MM.1S (cell line): ENCODE data around the gene PSAPL1.

Source experiments
- DNase-seq: peaks from one replicate; pipeline ENCODE4 v3.0.0-alpha.2; 2015
- H2AFZ ChIP-seq: fragments of 300-600 bp; sonication (generic); 2 replicates; pipeline ENCODE4 v1.6.0; 2016; ENCODE audit warnings: antibody characterized with exemption, low read length
- H3F3A ChIP-seq: fragments of 300-600 bp; sonication (generic); 2 replicates; pipeline ENCODE4 v1.6.1; 2016; ENCODE audit warnings: mild to moderate bottlenecking, antibody characterized with exemption, low read length, moderate library complexity, mixed read lengths; ENCODE audit not compliant: insufficient read depth
- H3K27ac ChIP-seq: fragments of 300-600 bp; sonication (generic); 2 replicates; pipeline ENCODE4 v1.5.1; 2016; ENCODE audit warnings: mild to moderate bottlenecking, low read length
- H3K27me3 ChIP-seq: fragments of 300-600 bp; sonication (generic); replicated peaks from 2 replicates; pipeline ENCODE4 v1.6.0; 2016; ENCODE audit warnings: low read length; ENCODE audit not compliant: insufficient read depth
- H3K36me3 ChIP-seq: fragments of 300-600 bp; sonication (generic); replicated peaks from 2 replicates; pipeline ENCODE4 v1.6.1; 2016; ENCODE audit warnings: mild to moderate bottlenecking, low read length, mixed read lengths; ENCODE audit not compliant: insufficient read depth
- H3K4me1 ChIP-seq: fragments of 300-600 bp; sonication (generic); 2 replicates; pipeline ENCODE4 v1.6.1; 2016; ENCODE audit warnings: low read length, mixed read lengths
- H3K4me2 ChIP-seq: fragments of 300-600 bp; sonication (generic); 2 replicates; pipeline ENCODE4 v1.6.0; 2016; ENCODE audit warnings: low read depth, low read length
- H3K4me3 ChIP-seq: fragments of 300-600 bp; sonication (generic); 2 replicates; pipeline ENCODE4 v1.5.1; 2016; ENCODE audit warnings: low read length, mixed read lengths
- H3K79me2 ChIP-seq: fragments of 300-600 bp; sonication (generic); 2 replicates; pipeline ENCODE4 v1.6.1; 2016; ENCODE audit warnings: mixed run types, low read length, mixed read lengths
- H3K9ac ChIP-seq: fragments of 300-600 bp; sonication (generic); 2 replicates; pipeline ENCODE4 v1.6.1; 2016; ENCODE audit warnings: low read length, mixed read lengths
- H3K9me2 ChIP-seq: fragments of 300-600 bp; sonication (generic); replicated peaks from 2 replicates; pipeline ENCODE4 v1.6.1; 2016; ENCODE audit warnings: mild to moderate bottlenecking, low read length, mixed read lengths; ENCODE audit not compliant: insufficient read depth
- H3K9me3 ChIP-seq: fragments of 300-600 bp; sonication (generic); replicated peaks from 2 replicates; pipeline ENCODE4 v1.6.1; 2016; ENCODE audit warnings: mild to moderate bottlenecking, low read length, mixed read lengths; ENCODE audit not compliant: insufficient read depth
- H4K20me1 ChIP-seq: fragments of 300-600 bp; sonication (generic); 2 replicates; pipeline ENCODE4 v1.6.1; 2016; ENCODE audit warnings: mild to moderate bottlenecking, low read length, moderate library complexity, mixed read lengths; ENCODE audit not compliant: insufficient read depth
- EZH2 ChIP-seq: fragments of 300-600 bp; sonication (generic); optimal IDR thresholded peaks from 2 replicates; pipeline ENCODE3; 2017; ENCODE audit warnings: low read depth, mild to moderate bottlenecking, antibody characterized with exemption, low read length, mixed read lengths
- EZH2phosphoT487 ChIP-seq: fragments of 300-600 bp; sonication (generic); IDR thresholded peaks from 2 replicates; pipeline ENCODE4 v1.6.1; 2018; ENCODE audit warnings: antibody characterized with exemption, low read length
- TF ChIP-seq, protein P1 (sequence below): fragments of 300-600 bp; sonication (generic); IDR thresholded peaks from 2 replicates; pipeline ENCODE4 v1.5.1; 2016; ENCODE audit warnings: antibody characterized with exemption, low read length, mixed read lengths

Gene PSAPL1

DNA sequence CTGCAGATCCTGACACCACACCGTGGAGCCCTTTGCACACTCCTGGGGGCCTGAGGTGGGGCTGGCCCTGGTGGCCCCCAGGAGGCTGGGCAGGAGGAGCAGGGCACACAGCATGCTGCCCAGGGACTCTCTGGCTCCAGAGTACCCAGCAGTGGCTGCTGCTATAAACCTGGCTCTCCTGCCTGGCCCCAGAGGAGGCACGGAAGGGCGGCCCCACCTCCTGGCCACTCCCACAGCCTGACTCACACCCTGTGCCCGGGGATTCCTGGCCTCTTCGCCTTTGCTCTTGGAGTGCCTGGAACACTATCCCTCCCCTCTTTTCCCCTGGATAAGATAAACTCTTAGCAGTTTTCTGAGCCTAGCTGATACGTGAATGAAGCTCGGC, at the start of gene PSAPL1:
Gene PSAPL1, minus strand, starts transcription at position 165 of the 385 bp plus-strand sequence. Its CDS starts 51 bp downstream, at position 114.
- TF ChIP-seq, protein P1, sequence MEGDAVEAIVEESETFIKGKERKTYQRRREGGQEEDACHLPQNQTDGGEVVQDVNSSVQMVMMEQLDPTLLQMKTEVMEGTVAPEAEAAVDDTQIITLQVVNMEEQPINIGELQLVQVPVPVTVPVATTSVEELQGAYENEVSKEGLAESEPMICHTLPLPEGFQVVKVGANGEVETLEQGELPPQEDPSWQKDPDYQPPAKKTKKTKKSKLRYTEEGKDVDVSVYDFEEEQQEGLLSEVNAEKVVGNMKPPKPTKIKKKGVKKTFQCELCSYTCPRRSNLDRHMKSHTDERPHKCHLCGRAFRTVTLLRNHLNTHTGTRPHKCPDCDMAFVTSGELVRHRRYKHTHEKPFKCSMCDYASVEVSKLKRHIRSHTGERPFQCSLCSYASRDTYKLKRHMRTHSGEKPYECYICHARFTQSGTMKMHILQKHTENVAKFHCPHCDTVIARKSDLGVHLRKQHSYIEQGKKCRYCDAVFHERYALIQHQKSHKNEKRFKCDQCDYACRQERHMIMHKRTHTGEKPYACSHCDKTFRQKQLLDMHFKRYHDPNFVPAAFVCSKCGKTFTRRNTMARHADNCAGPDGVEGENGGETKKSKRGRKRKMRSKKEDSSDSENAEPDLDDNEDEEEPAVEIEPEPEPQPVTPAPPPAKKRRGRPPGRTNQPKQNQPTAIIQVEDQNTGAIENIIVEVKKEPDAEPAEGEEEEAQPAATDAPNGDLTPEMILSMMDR: no peak
- TF ChIP-seq EZH2 (no peak), EZH2phosphoT487 (no peak)
- no peak within 1 kb of the TSS for H3K9ac ChIP-seq
- no peaks in the 10 kb centered on the region for H3K9me3 ChIP-seq
- no peak within 1 kb of the TSS for H3K27ac ChIP-seq
- no peak within 1 kb of the TSS for H2AFZ ChIP-seq
- no peaks in the 10 kb centered on the region for H3F3A ChIP-seq
- H3K4me3 ChIP-seq: no peak within 1 kb of the TSS
- H3K4me1 ChIP-seq: no peaks in the 10 kb centered on the region
- H3K9me2 ChIP-seq: no peaks in the 10 kb centered on the region
- no peaks in the 10 kb centered on the region for H4K20me1 ChIP-seq
- no peaks in the 10 kb centered on the region for H3K36me3 ChIP-seq
- no peaks in the 10 kb centered on the region for H3K79me2 ChIP-seq
- peaks cover 97% of the 10 kb centered on the region for H3K27me3 ChIP-seq
- DNase-seq: no peak
- H3K4me2 ChIP-seq: no peak within 1 kb of the TSS

DNA sequence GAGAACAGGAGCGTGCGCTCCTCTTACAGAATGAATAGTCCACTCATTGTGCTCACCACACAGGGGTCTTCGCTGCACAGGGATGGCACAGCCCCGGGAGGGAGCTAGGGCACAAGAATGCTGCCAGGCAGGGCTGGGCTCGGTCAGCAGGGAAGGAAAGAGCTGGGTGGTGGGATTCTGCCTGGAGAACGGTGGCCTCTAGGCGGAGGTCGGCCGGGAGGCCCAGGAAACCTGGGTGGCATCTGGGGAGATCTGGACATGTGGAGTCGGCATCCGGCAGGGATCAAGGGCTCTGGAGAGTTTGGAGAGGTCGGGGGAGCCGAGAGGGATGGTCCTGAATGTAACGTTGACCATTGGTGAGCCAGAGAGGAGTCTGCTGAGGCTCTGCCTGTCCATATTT, 46.5 kb upstream of the PSAPL1 start:
- no peaks in the 10 kb centered on the region for H3K36me3 ChIP-seq
- no peaks in the 10 kb centered on the region for H3K9me2 ChIP-seq
- H3K9ac ChIP-seq: no peak overlapping the region
- DNase-seq: no peak
- H3K4me2 ChIP-seq: no peak overlapping the region
- H2AFZ ChIP-seq: no peak overlapping the region
- H3K27ac ChIP-seq: no peak overlapping the region
- H3K4me3 ChIP-seq: no peak overlapping the region
- no peaks in the 10 kb centered on the region for H3F3A ChIP-seq
- H3K9me3 ChIP-seq: no peaks in the 10 kb centered on the region
- no peaks in the 10 kb centered on the region for H3K79me2 ChIP-seq
- no peaks in the 10 kb centered on the region for H3K4me1 ChIP-seq
- no peak for TF ChIP-seq EZH2
- TF ChIP-seq, protein P1: no peak
- no peak for TF ChIP-seq EZH2phosphoT487
- peaks cover 92% of the 10 kb centered on the region for H3K27me3 ChIP-seq
- H4K20me1 ChIP-seq: no peaks in the 10 kb centered on the region

- no peak overlapping the region for H3K4me3 ChIP-seq
- peaks cover 92% of the 10 kb centered on the region for H3K27me3 ChIP-seq
- no peaks in the 10 kb centered on the region for H4K20me1 ChIP-seq
- no peak overlapping the region for H2AFZ ChIP-seq
- no peak for DNase-seq
- H3K36me3 ChIP-seq: no peaks in the 10 kb centered on the region
- H3K79me2 ChIP-seq: no peaks in the 10 kb centered on the region
- H3K27ac ChIP-seq: no peak overlapping the region
- no peaks in the 10 kb centered on the region for H3K9me3 ChIP-seq
- no peaks in the 10 kb centered on the region for H3K4me1 ChIP-seq
- no peaks in the 10 kb centered on the region for H3K9me2 ChIP-seq
- H3F3A ChIP-seq: no peaks in the 10 kb centered on the region
- no peak overlapping the region for H3K9ac ChIP-seq
- no peak for TF ChIP-seq EZH2phosphoT487
- TF ChIP-seq, protein P1: no peak
- TF ChIP-seq EZH2: no peak
- no peak overlapping the region for H3K4me2 ChIP-seq
Observed at GRCh38 chr4:7480423-7480822, 45.7 kb upstream of the PSAPL1 start.
